ENCODE measurements around the gene CLNK. TPM values are rescaled to one million over a fixed set of nuclear protein-coding genes. Genes with fewer than 3 reads are reported as not detected.

The CLNK gene
- total RNA-seq, 1 donor from 2014 or later = not detected

DNA sequence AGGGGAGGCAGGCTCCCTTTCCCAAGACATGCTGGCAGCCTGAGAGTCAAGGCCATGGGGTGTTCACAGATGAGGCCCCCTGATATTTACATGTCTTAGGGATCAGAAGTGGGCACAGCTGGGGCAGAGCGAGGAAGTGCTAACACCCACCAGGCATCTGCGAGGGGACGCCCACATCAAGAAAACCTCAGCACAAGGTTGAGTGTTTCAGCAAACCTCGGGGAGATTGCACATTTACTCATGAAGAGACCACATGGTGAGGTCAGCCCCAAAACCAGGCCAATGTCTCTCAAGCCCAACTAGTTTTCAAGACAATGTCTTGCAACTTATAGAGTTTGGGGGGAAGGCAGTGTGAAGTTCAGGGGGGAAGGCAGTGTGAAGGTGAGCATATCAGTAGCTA is 55.2 kb downstream of the CLNK start:
- no peaks in the 10 kb centered on the region for H3K4me1 ChIP-seq
- H3K27me3 ChIP-seq (ENCODE audit: low read depth) = peaks cover 35% of the 10 kb centered on the region
- H3K27ac ChIP-seq (replicated peaks) = no peak overlapping the region
- H3K9me3 ChIP-seq (replicated peaks) = no peaks in the 10 kb centered on the region
- no peaks in the 10 kb centered on the region for H3K36me3 ChIP-seq
- no peak for DNase-seq
- TF ChIP-seq, protein P1, sequence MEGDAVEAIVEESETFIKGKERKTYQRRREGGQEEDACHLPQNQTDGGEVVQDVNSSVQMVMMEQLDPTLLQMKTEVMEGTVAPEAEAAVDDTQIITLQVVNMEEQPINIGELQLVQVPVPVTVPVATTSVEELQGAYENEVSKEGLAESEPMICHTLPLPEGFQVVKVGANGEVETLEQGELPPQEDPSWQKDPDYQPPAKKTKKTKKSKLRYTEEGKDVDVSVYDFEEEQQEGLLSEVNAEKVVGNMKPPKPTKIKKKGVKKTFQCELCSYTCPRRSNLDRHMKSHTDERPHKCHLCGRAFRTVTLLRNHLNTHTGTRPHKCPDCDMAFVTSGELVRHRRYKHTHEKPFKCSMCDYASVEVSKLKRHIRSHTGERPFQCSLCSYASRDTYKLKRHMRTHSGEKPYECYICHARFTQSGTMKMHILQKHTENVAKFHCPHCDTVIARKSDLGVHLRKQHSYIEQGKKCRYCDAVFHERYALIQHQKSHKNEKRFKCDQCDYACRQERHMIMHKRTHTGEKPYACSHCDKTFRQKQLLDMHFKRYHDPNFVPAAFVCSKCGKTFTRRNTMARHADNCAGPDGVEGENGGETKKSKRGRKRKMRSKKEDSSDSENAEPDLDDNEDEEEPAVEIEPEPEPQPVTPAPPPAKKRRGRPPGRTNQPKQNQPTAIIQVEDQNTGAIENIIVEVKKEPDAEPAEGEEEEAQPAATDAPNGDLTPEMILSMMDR (IDR thresholded peaks at IDR 0.05; ENCODE audit: borderline replicate concordance) = no peak
- H3K4me3 ChIP-seq = no peak overlapping the region
- intact Hi-C loops (cut with micrococcal nuclease) = no loop called here

DNA sequence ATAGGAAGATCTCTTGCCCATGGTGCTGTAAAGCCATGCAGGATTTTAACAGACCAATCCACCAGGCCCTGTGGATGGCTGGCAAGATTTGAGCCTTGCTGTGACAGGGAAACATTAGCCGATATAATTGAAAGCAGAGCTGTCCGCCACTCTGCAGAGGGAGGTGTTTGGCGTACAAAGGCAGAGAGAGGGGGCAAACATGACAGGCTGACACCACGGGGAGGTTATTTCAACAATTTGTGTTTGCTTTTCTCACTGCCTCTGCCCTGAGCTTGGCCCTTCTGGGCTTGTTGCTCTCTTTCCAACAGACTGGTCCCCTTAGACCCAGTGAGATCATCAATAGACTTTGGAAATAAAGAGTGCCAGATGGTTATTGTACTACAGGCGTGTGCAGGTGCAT is 59.4 kb downstream of the CLNK start:
- H3K27me3 ChIP-seq (ENCODE audit: low read depth) = peaks cover 45% of the 10 kb centered on the region
- no peaks in the 10 kb centered on the region for H3K36me3 ChIP-seq
- intact Hi-C loops (cut with micrococcal nuclease) = no loop called here
- no peak for DNase-seq
- H3K4me3 ChIP-seq = no peak overlapping the region
- H3K4me1 ChIP-seq = no peaks in the 10 kb centered on the region
- no peak overlapping the region for H3K27ac ChIP-seq (replicated peaks)
- TF ChIP-seq, protein P1 (IDR thresholded peaks at IDR 0.05; ENCODE audit: borderline replicate concordance) = no peak
- H3K9me3 ChIP-seq (replicated peaks) = no peaks in the 10 kb centered on the region

DNA sequence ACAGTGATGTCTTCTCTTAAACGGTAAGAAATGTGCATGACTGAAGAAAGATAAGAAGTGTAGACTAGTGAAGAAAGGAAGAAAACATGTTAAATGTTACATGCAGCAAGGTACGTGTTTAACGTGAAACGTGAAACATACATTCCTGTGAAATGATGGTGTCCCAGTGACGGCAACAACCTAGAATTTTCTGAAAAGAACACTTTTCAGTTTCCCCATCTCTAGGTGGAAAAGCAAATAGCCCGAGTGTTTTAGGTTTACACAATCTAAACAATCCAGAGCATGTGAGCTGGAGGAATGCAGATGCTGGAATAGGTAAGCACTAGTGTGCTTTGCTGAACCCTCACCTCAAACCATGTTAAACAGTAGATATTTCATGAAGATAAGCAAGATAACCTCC is 60.7 kb downstream of the CLNK start:
- TF ChIP-seq, protein P1 (IDR thresholded peaks at IDR 0.05; ENCODE audit: borderline replicate concordance) = no peak
- intact Hi-C loops (cut with micrococcal nuclease) = no loop called here
- no peak for DNase-seq

DNA sequence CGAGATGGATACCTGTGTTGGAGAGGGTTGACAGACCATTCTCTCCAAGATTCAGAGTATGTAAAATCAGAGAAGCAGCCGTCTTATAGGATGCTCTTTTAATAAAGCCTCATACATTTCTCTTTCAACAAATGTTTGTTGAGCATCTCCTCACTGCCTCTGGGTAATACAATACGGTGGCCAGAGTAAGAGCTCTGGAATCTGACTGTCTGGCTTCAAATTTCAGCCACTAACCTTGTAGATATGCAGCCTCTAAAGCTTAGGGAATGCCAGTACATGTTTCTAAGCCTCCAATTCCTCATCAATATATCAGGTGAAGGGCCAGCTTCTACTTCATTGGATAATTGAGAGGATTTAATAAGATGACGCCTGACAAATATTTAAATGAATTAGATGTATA is 61.3 kb downstream of the CLNK start:
- H3K4me3 ChIP-seq = no peak overlapping the region
- intact Hi-C loops (cut with micrococcal nuclease) = no loop called here
- no peak for DNase-seq
- TF ChIP-seq, protein P1 (IDR thresholded peaks at IDR 0.05; ENCODE audit: borderline replicate concordance) = no peak
- H3K4me1 ChIP-seq = no peaks in the 10 kb centered on the region
- H3K9me3 ChIP-seq (replicated peaks) = no peaks in the 10 kb centered on the region
- H3K36me3 ChIP-seq = no peaks in the 10 kb centered on the region
- no peak overlapping the region for H3K27ac ChIP-seq (replicated peaks)
- peaks cover 46% of the 10 kb centered on the region for H3K27me3 ChIP-seq (ENCODE audit: low read depth)

More for the DNA sequence above, 60.7 kb downstream of the CLNK start:
- no peak overlapping the region for H3K4me3 ChIP-seq
- H3K27ac ChIP-seq (replicated peaks) = no peak overlapping the region
- no peaks in the 10 kb centered on the region for H3K4me1 ChIP-seq
- H3K9me3 ChIP-seq (replicated peaks) = no peaks in the 10 kb centered on the region
- peaks cover 46% of the 10 kb centered on the region for H3K27me3 ChIP-seq (ENCODE audit: low read depth)
- H3K36me3 ChIP-seq = no peaks in the 10 kb centered on the region

DNA sequence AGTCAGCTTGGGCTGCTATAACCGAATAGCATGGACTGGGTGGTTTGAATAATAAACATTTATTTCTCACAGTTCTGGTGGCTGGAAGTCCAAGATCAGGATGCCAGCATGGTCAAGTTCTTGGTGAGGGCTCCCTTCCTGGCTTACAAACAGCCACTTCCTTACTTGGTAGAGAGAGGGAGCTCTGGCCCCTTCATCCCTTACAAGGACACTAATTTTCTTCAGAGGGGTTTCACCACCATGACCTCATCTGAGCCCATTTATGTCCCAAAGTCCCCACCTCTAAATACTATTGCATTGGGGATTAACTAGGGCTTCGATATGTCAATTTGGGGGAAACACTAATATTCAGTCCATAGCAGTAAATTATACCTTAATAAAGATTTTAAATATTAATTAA is 61.8 kb downstream of the CLNK start:
- H3K9me3 ChIP-seq (replicated peaks) = no peaks in the 10 kb centered on the region
- no peak for DNase-seq
- intact Hi-C loops (cut with micrococcal nuclease) = no loop called here
- H3K27me3 ChIP-seq (ENCODE audit: low read depth) = peaks cover 46% of the 10 kb centered on the region
- TF ChIP-seq, protein P1 (IDR thresholded peaks at IDR 0.05; ENCODE audit: borderline replicate concordance) = peak; percentile 14
- H3K36me3 ChIP-seq = no peaks in the 10 kb centered on the region
- no peak overlapping the region for H3K4me3 ChIP-seq
- H3K4me1 ChIP-seq = no peaks in the 10 kb centered on the region
- H3K27ac ChIP-seq (replicated peaks) = no peak overlapping the region

Measured in left ventricle myocardium inferior (tissue), 1 donor.